Kidney (tissue), 14 donors: ENCODE measurements around the gene GZMB. TPM values are rescaled to one million over a fixed set of nuclear protein-coding genes. Genes with fewer than 3 reads are reported as not detected.

Experiments
- DNase-seq, 5 donors: peaks; one replicate each; pipeline ENCODE4 v3.0.0-alpha.2; 2013 to 2020
- FAIRE-seq: peaks from 2 replicates; lab custom pipeline; 2012; peaks lifted over from hg19 to GRCh38; lab: Jason Lieb, UNC
- H3K27ac ChIP-seq, 2 donors: one replicate each; pipeline ENCODE4 v1.7.0; 2013; ENCODE audit warnings: low read depth in 2 of 2, low read length in 2 of 2, inconsistent platforms in 1 of 2
- H3K27me3 ChIP-seq: one replicate; pipeline ENCODE4 v1.7.1; 2013; ENCODE audit warnings: low read length, inconsistent platforms; ENCODE audit not compliant: control insufficient read depth, insufficient read depth
- H3K36me3 ChIP-seq, 3 donors: one replicate each; pipeline versions ENCODE4 v1.7.0 to v1.7.1; 2013; ENCODE audit warnings: low read length in 3 of 3, control low read depth in 1 of 3, inconsistent platforms in 1 of 3; ENCODE audit not compliant: insufficient read depth in 3 of 3, control insufficient read depth in 2 of 3
- H3K4me1 ChIP-seq, 3 donors: one replicate each; pipeline versions ENCODE4 v1.7.0 to v1.7.1; 2013; ENCODE audit warnings: low read length in 3 of 3, inconsistent platforms in 1 of 3, low read depth in 1 of 3; ENCODE audit not compliant: control insufficient read depth in 2 of 3, insufficient read depth in 2 of 3
- H3K4me3 ChIP-seq, 3 donors: one replicate each; pipeline versions ENCODE4 v1.7.0 to v1.8.1; 2013; ENCODE audit warnings: low read length in 3 of 3, control low read depth in 1 of 3, inconsistent platforms in 1 of 3
- H3K9ac ChIP-seq, 3 donors: one replicate each; pipeline versions ENCODE4 v1.7.0 to v1.7.1; 2013; ENCODE audit warnings: low read length in 3 of 3, control low read depth in 1 of 3, inconsistent platforms in 1 of 3
- H3K9me3 ChIP-seq, 3 donors: one replicate each; pipeline versions ENCODE4 v1.7.0 to v1.7.1; 2013; ENCODE audit warnings: low read length in 3 of 3, control low read depth in 1 of 3, inconsistent platforms in 1 of 3; ENCODE audit not compliant: control insufficient read depth in 2 of 3, insufficient read depth in 1 of 3
- intact Hi-C: fragments of 100-400 bp; cut with DNase I; formaldehyde crosslinking; loops from one replicate; pipeline ENCODE4 v1.11.1; 2022
- polyA plus RNA-seq: library from polyadenylated mRNA; stranded (reverse); fragments of 350-450 nt; fragmentation: Illumina TruSeq; extraction: RNeasy Lipid Tissue Mini Kit (QIAGEN cat#74804); gene quantifications from one replicate; pipeline ENCODE4 v1.2.3, GENCODE V29; 2014; ENCODE audit warnings: low read depth, low replicate concordance; ENCODE audit not compliant: insufficient read depth
- total RNA-seq: library from RNA; stranded (reverse); fragmentation: NEBNext Ultra II Directional; extraction: Animal tissue kit (Norgen Biotek cat#: 25700); gene quantifications from one replicate; pipeline ENCODE4 v1.2.1, GENCODE V29; 2021
- TF ChIP-seq, protein P1 (sequence below): IDR thresholded peaks from 3 replicates; pipeline ENCODE4 v1.5.1; 2012; ENCODE audit warnings: mild to moderate bottlenecking, moderate library complexity, borderline replicate concordance; ENCODE audit not compliant: insufficient read depth; ENCODE audit errors: extremely low read depth
- donor health status: control.
- donor health status: control.
- donor health status: control.
- donor health status: control.
- donor health status: control.
- donor health status: DM: yes; HTN: yes; CAD: no.
- donor health status: Normal renal cell carcinoma (clear cell type).

Gene GZMB
- total and polyA plus RNA-seq, 2 donors from 2014 or later = 0.86 to 1.6 TPM

DNA sequence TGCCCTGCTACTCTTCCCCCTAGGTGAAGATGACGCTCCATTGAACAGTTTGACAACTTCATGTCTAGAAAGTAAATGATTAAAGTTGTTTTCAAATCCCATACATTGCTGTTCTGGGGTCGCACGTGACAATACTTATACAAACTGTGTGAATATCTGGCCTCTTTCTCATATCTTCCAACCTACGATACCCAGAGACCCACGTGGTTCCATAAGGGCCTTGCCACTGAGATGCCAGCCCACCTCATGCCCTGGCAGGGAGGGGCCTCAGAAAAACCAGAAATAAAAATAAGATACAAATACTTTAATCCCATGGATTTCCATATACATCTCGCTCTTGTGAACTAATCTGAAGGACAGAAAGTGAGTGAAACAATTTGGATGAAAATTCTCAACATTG, 4.5 kb downstream of the GZMB start:
- H3K4me3 ChIP-seq = no peak overlapping the region
- TF ChIP-seq, protein P1, sequence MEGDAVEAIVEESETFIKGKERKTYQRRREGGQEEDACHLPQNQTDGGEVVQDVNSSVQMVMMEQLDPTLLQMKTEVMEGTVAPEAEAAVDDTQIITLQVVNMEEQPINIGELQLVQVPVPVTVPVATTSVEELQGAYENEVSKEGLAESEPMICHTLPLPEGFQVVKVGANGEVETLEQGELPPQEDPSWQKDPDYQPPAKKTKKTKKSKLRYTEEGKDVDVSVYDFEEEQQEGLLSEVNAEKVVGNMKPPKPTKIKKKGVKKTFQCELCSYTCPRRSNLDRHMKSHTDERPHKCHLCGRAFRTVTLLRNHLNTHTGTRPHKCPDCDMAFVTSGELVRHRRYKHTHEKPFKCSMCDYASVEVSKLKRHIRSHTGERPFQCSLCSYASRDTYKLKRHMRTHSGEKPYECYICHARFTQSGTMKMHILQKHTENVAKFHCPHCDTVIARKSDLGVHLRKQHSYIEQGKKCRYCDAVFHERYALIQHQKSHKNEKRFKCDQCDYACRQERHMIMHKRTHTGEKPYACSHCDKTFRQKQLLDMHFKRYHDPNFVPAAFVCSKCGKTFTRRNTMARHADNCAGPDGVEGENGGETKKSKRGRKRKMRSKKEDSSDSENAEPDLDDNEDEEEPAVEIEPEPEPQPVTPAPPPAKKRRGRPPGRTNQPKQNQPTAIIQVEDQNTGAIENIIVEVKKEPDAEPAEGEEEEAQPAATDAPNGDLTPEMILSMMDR = no peak
- intact Hi-C loops = no loop called here
- H3K36me3 ChIP-seq = no peaks in the 10 kb centered on the region
- H3K27me3 ChIP-seq = no peaks in the 10 kb centered on the region
- FAIRE-seq (no peak), DNase-seq (no peak)
- no peak overlapping the region for H3K27ac ChIP-seq
- H3K9me3 ChIP-seq = no peaks in the 10 kb centered on the region
- H3K9ac ChIP-seq = no peak overlapping the region
- H3K4me1 ChIP-seq = peaks cover 0 to 2% (median 0%) of the 10 kb centered on the region in 3 donors

DNA sequence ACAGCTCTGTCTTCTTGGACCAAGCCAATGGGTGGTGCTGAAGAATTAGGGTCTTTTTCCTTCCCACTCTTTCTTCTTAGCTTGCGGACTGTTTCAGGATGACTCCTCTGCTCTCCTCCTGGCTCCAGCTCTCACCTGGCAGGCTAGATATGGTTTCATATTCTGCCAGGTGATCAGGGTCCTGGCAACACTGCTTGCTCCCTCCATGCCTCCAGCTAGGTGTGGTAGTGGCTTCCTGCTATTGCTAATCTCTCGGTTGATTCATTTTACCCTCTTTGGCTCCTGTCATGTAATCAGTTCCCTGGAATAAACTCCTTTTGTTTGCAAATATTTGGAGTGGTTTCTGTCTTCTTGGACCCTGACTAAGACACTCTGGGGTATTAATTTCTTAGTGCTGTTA, 20.2 kb downstream of the GZMB start:
- DNase-seq (no peak), FAIRE-seq (no peak)
- intact Hi-C loops = no loop called here
- no peaks in the 10 kb centered on the region for H3K4me1 ChIP-seq
- TF ChIP-seq, protein P1 = no peak
- H3K36me3 ChIP-seq = no peaks in the 10 kb centered on the region
- H3K27ac ChIP-seq = no peak overlapping the region
- no peaks in the 10 kb centered on the region for H3K27me3 ChIP-seq
- H3K9me3 ChIP-seq = no peaks in the 10 kb centered on the region
- no peak overlapping the region for H3K9ac ChIP-seq
- H3K4me3 ChIP-seq = no peak overlapping the region

DNA sequence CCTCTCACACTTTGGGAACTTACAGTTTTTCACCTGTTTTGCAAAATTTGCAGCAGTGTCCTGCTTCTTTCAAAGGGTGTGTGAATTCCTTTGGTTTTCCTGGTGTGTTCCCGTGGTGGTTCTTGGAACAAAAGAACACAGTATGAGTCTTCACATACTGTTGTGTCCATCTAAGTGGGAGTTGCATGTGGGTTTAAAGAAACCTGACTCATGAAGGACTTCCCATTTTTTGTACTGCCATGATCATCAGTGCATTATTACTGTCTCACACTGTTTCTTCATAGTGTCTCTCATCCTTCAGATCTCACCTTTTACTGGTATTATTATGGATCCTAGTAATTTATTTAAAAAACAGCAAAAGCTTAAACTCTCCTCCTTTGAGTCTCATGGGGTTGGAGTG, 20.7 kb downstream of the GZMB start:
- no peak for DNase-seq
- Histone ChIP-seq H3K36me3 (no peaks in the 10 kb centered on the region), H3K9ac (no peak overlapping the region), H3K27me3 (no peaks in the 10 kb centered on the region), H3K27ac (no peak overlapping the region), H3K4me1 (no peaks in the 10 kb centered on the region), H3K9me3 (no peaks in the 10 kb centered on the region), H3K4me3 (no peak overlapping the region)
- TF ChIP-seq, protein P1 = no peak
- no peak for FAIRE-seq
- intact Hi-C loops = no loop called here

DNA sequence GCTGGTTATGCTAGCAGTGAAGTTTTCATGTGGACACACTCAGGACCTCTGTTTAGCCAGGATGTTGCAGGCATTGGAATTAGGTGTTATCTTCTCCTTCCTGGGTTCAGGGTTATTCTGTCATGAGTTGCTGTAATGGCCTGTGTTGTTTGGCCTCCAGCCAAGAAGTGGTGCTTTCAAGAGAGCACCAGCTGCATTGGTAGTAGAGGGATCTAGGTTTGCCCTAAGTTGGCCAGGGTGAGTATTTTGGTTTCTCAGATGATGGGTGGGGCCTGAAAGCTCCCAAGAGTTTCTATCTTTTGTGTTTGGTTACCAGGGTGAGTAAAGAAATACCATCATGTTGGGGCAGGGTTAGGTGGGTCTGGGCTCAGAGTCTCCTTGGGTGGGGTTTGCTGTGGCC, 21.8 kb downstream of the GZMB start:
- H3K9ac ChIP-seq = no peak overlapping the region
- no peaks in the 10 kb centered on the region for H3K36me3 ChIP-seq
- intact Hi-C loops = no loop called here
- H3K4me3 ChIP-seq = no peak overlapping the region
- no peaks in the 10 kb centered on the region for H3K27me3 ChIP-seq
- TF ChIP-seq, protein P1 = no peak
- H3K4me1 ChIP-seq = no peaks in the 10 kb centered on the region
- FAIRE-seq (no peak), DNase-seq (no peak)
- no peaks in the 10 kb centered on the region for H3K9me3 ChIP-seq
- H3K27ac ChIP-seq = no peak overlapping the region
